GM12878 (cell line): ENCODE measurements around the gene SHROOM1. TPM values are rescaled to one million over a fixed set of nuclear protein-coding genes. Genes with fewer than 3 reads are reported as not detected.

Experiments used
- ATAC-seq: fragments of 200-7000 bp; cut with Tn5 transposase; 3 replicates; pipeline ENCODE4 v1.9.1; 2020; ENCODE audit warnings: mild to moderate bottlenecking, moderate library complexity
- BruUV-seq: library from RNA; stranded (reverse); fragments of 400-500 nt; replicated peaks from 2 replicates; lab custom pipeline; 2021; lab: Mats Ljungman, UMichigan
- CTCF ChIA-PET: fragments of 300-600 bp; sonication (Branson Sonifier 250); formaldehyde crosslinking; extraction: SDS; loops from one replicate; lab custom pipeline; 2021; ENCODE audit warnings: inconsistent platforms; lab: Yijun Ruan, JAX
- POLR2A ChIA-PET: fragments of 350-600 bp; formaldehyde crosslinking; extraction: SDS; loops from one replicate; lab custom pipeline; 2021; ENCODE audit warnings: inconsistent platforms; lab: Charles Lee
- RAD21 ChIA-PET: fragments of 300-600 bp; sonication (Branson Sonifier 250); formaldehyde crosslinking; loops from one replicate; lab custom pipeline; 2023; ENCODE audit warnings: antibody characterized with exemption; ENCODE audit not compliant: unreplicated experiment; lab: Charles Lee
- SMC1A ChIA-PET: fragments of 300-600 bp; sonication (Branson Sonifier 250); formaldehyde crosslinking; loops from one replicate; lab custom pipeline; 2023; ENCODE audit not compliant: unreplicated experiment, uncharacterized antibody; lab: Charles Lee
- DNase-seq: peaks from one replicate; pipeline ENCODE4 v3.0.0-alpha.2; 2011; ENCODE audit warnings: low read depth, low spot score
- FAIRE-seq: peaks from 3 replicates; lab custom pipeline; 2011; peaks lifted over from hg19 to GRCh38; lab: Jason Lieb, UNC
- H2AFZ ChIP-seq: 2 replicates; pipeline ENCODE4 v1.6.0; 2011; ENCODE audit warnings: low read depth, low read length, control low read depth; ENCODE audit not compliant: control insufficient read depth
- H3K27ac ChIP-seq: 2 replicates; pipeline ENCODE4 v1.5.1; 2011; ENCODE audit warnings: control low read depth; ENCODE audit not compliant: control insufficient read depth, insufficient read depth
- H3K27me3 ChIP-seq, 2 experiments: replicated peaks in 1 of 2; 2 replicates each; pipeline versions ENCODE4 v1.6.0 to v1.6.1; 2011; ENCODE audit warnings: low read length in 1 of 2; ENCODE audit not compliant: control insufficient read depth in 2 of 2, insufficient read depth in 2 of 2
- H3K36me3 ChIP-seq, 2 experiments: 2 replicates each; pipeline ENCODE4 v1.5.1; 2011; ENCODE audit warnings: low read length in 1 of 2; ENCODE audit not compliant: control insufficient read depth in 2 of 2, insufficient read depth in 2 of 2
- H3K4me1 ChIP-seq: 2 replicates; pipeline ENCODE4 v1.6.1; 2011; ENCODE audit warnings: mild to moderate bottlenecking, low read length, moderate library complexity, mixed read lengths; ENCODE audit not compliant: control insufficient read depth, insufficient read depth
- H3K4me2 ChIP-seq: 2 replicates; pipeline ENCODE4 v1.6.0; 2011; ENCODE audit warnings: control low read depth; ENCODE audit not compliant: control insufficient read depth, insufficient read depth
- H3K4me3 ChIP-seq: fragments of 200-600 bp; sonication (generic); 2 replicates; pipeline ENCODE4 v1.5.1; 2016
- H3K79me2 ChIP-seq: 2 replicates; pipeline ENCODE4 v1.6.0; 2011; ENCODE audit warnings: low read length; ENCODE audit not compliant: control insufficient read depth, insufficient read depth
- H3K9ac ChIP-seq: 2 replicates; pipeline ENCODE4 v1.8.0; 2011; ENCODE audit warnings: low read length, control low read depth, mixed read lengths; ENCODE audit not compliant: control insufficient read depth, insufficient read depth
- H3K9me3 ChIP-seq: replicated peaks from 3 replicates; pipeline ENCODE4 v1.5.1; 2011; ENCODE audit warnings: mild to moderate bottlenecking, low read length; ENCODE audit not compliant: control insufficient read depth, insufficient read depth
- H4K20me1 ChIP-seq: 2 replicates; pipeline ENCODE4 v1.6.0; 2011; ENCODE audit not compliant: control insufficient read depth, insufficient read depth
- CBX3 ChIP-seq: fragments of 200-600 bp; sonication (generic); IDR thresholded peaks from 2 replicates; pipeline ENCODE4 v1.6.1; 2016; ENCODE audit warnings: low read depth, borderline replicate concordance
- CBX5 ChIP-seq: sonication (generic); IDR thresholded peaks from 2 replicates; pipeline ENCODE4 v1.6.1; 2016; ENCODE audit warnings: low read depth, moderate library complexity, mild to moderate bottlenecking, inconsistent platforms
- ESRRA ChIP-seq: IDR thresholded peaks from 2 replicates; pipeline ENCODE4 v1.6.1; 2012; ENCODE audit warnings: mild to moderate bottlenecking, low read length, improper control_type of control experiment
- MEF2B ChIP-seq: fragments of 450-650 bp; IDR thresholded peaks from 2 replicates; pipeline ENCODE4 v1.6.1; 2018; ENCODE audit warnings: mild to moderate bottlenecking, moderate library complexity; ENCODE audit not compliant: partially characterized antibody, poor library complexity, severe bottlenecking
- MYB ChIP-seq: fragments of 150-350 bp; IDR thresholded peaks from 2 replicates; pipeline ENCODE4 v1.6.1; 2014; ENCODE audit warnings: mild to moderate bottlenecking, low read depth, low read length, borderline replicate concordance
- MYC ChIP-seq: IDR thresholded peaks from 2 replicates; pipeline ENCODE4 v1.6.1; 2011; ENCODE audit warnings: mild to moderate bottlenecking, low read length, moderate library complexity, inconsistent platforms; ENCODE audit not compliant: insufficient read depth, insufficient replicate concordance, insufficient read length, severe bottlenecking
- NFXL1 ChIP-seq: fragments of 450-650 bp; IDR thresholded peaks from 2 replicates; pipeline ENCODE4 v1.6.1; 2017; ENCODE audit warnings: antibody characterized with exemption, mild to moderate bottlenecking, borderline replicate concordance
- RB1 ChIP-seq: fragments of 450-650 bp; formaldehyde crosslinking; IDR thresholded peaks from 2 replicates; pipeline ENCODE4 v1.6.1; 2017; ENCODE audit warnings: mild to moderate bottlenecking, borderline replicate concordance
- ZZZ3 ChIP-seq: IDR thresholded peaks from 2 replicates; pipeline ENCODE4 v1.6.1; 2011; ENCODE audit warnings: low read depth; ENCODE audit not compliant: control insufficient read depth, insufficient read length
- WGBS: methylation state at CpG from one replicate; pipeline ENCODE4 v1.1.6; 2016; ENCODE audit warnings: low lambda C conversion rate; ENCODE audit not compliant: insufficient replicate concordance, insufficient coverage; ENCODE audit errors: missing lambda C conversion rate; 5-methylcytosine and 5-hydroxymethylcytosine counted together
- in situ Hi-C: fragments of 300-500 bp; cut with MboI; formaldehyde crosslinking; loops from 9 replicates; pipeline ENCODE4 v1.14.3; 2018; ENCODE audit warnings: mixed read lengths
- intact Hi-C: fragments of 100-400 bp; cut with micrococcal nuclease; formaldehyde crosslinking; loops from one replicate; pipeline ENCODE4 v1.14.2; 2022; ENCODE audit not compliant: unreplicated experiment
- polyA plus RNA-seq, 11 experiments: library from polyadenylated mRNA; depleted of rRNA in 4 of 11; unstranded in 6 of 11; stranded (reverse) in 5 of 11; fragments of >200 nt; fragmentation: Nextera tagmentation in 4 of 11; fragmentation: Illumina TruSeq in 1 of 11; extraction: Ambion mirVana in 4 of 11; extraction: Trizol in 1 of 11; gene quantifications; 1 replicate in 1 of 11; 2 replicates in 10 of 11; pipeline versions ENCODE4 v1.2.1 to v1.2.3, GENCODE V29; 2011 to 2016; ENCODE audit warnings: inconsistent platforms in 2 of 11, missing spikeins in 2 of 11, low read depth in 1 of 11
- total RNA-seq, 4 experiments: library from RNA; depleted of rRNA in 3 of 4; stranded (reverse); fragments of >200 nt in 3 of 4; fragmentation: Illumina TruSeq in 1 of 4; extraction: Trizol in 1 of 4; gene quantifications; 2 replicates each; pipeline versions ENCODE4 v1.2.1 to v1.2.3, GENCODE V29; 2013 to 2021
- TF ChIP-seq, protein P1 (sequence below): fragments of 150-350 bp; IDR thresholded peaks from 2 replicates; pipeline ENCODE4 v1.6.1; 2014; ENCODE audit warnings: mild to moderate bottlenecking, low read depth, low read length

The SHROOM1 gene
- total and polyA plus RNA-seq, 10 of the 15 experiments (the other 5 are each of a cell fraction or from before 2014, with no cell fraction given), result 0.05 to 3.9 (median 1.3) TPM

DNA sequence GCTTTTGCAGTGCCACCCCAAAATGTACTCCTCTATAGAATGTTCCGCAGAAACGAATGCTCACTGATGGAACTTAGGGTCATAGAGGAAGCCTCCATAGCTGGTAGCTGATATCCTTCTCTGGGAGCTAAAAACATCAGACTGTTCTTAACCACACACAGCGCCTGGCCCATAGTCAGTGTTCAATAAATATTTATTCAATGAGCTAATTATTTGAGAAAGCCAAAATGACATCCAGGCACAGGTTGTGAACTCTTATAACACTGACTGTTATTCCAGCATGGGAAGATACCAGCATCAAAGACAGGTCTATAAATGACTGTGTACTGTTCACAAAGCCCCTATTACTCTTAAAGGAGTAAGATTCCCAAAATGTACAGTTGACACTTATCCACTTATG, 22.9 kb upstream of the SHROOM1 start (continued):
- TF ChIP-seq CBX5, result no peak
- no peak for TF ChIP-seq CBX3
- TF ChIP-seq NFXL1, result no peak
- TF ChIP-seq RB1, result no peak
- no peak for TF ChIP-seq ESRRA
- TF ChIP-seq, all 136 proteins: peak for 0

DNA sequence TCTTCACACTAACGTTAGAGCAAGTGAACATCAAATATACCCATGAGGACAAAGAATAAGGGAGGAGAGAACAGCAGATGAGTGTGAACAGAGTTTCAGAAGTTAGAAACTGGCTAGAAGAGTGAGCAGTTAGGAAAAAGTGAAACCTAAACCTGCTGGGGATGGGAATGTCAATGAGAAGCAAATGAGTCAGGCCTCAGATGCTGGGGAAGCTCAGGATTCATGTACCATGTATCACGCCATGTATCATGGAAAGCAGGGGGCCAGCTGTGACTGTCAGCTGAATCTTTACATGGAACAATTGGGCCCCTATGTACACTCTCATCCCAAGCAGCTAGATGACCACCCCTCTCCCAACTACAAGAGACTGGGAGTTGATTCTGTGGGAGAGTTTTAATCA, 19.6 kb upstream of the SHROOM1 start:
- ATAC-seq, result no peak
- POLR2A ChIA-PET, result no interaction called here
- no TSS peak for BruUV-seq

More for the DNA sequence above, 19.6 kb upstream of the SHROOM1 start:
- no peak overlapping the region for H3K9ac ChIP-seq
- SMC1A ChIA-PET, result interaction anchor here (1.4 to 1.5 kb wide), 2 partner anchors 9 to 16 kb away, joined by 5 read pairs; partner anchors contain the start of genes GDF9 and UQCRQ
- in situ Hi-C loops, result no loop called here
- no peaks in the 10 kb centered on the region for H3K4me1 ChIP-seq
- DNase-seq, result no peak
- CTCF ChIA-PET, result interaction anchor here (0.9 to 1.2 kb wide), 2 partner anchors 10 to 15 kb away, joined by 3 to 5 read pairs; no protein-coding TSS in a partner anchor
- no peak overlapping the region for H3K27ac ChIP-seq
- TF ChIP-seq, protein P1, sequence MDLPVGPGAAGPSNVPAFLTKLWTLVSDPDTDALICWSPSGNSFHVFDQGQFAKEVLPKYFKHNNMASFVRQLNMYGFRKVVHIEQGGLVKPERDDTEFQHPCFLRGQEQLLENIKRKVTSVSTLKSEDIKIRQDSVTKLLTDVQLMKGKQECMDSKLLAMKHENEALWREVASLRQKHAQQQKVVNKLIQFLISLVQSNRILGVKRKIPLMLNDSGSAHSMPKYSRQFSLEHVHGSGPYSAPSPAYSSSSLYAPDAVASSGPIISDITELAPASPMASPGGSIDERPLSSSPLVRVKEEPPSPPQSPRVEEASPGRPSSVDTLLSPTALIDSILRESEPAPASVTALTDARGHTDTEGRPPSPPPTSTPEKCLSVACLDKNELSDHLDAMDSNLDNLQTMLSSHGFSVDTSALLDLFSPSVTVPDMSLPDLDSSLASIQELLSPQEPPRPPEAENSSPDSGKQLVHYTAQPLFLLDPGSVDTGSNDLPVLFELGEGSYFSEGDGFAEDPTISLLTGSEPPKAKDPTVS, result no peak
- TF ChIP-seq ZZZ3, result no peak
- no peak for TF ChIP-seq MEF2B
- no peak for TF ChIP-seq MYB
- TF ChIP-seq MYC, result no peak
- TF ChIP-seq, all 136 proteins: peak for 0
- intact Hi-C loops, result no loop called here
- no peak overlapping the region for H3K4me2 ChIP-seq
- no peaks in the 10 kb centered on the region for H4K20me1 ChIP-seq
- H3K9me3 ChIP-seq, result no peaks in the 10 kb centered on the region
- no peaks in the 10 kb centered on the region for H3K79me2 ChIP-seq
- RAD21 ChIA-PET, result no interaction called here
- no peaks in the 10 kb centered on the region for H3K36me3 ChIP-seq
- WGBS, result 42% methylated on average over 2 of the region's 2 CpGs
- H3K27me3 ChIP-seq, result no peaks in the 10 kb centered on the region
- no peak overlapping the region for H3K4me3 ChIP-seq
- H2AFZ ChIP-seq, result no peak overlapping the region
- no peak for FAIRE-seq
